Activated T-helper 17 cell treated with anti-CD3 and anti-CD28 coated beads, Interleukin-2, amount 50 U/mL, for 72 hours (primary cell): ENCODE measurements around the gene SNAP29. TPM values are rescaled to one million over a fixed set of nuclear protein-coding genes. Genes with fewer than 3 reads are reported as not detected.
A peak's percentile ranks its signal among the peaks of the same experiment; 100 is the strongest.

Experiments used
- ATAC-seq: fragments of 150-1000 bp; cut with Tn5 transposase; replicated peaks from 2 replicates; pipeline ENCODE4 v1.10.0; 2021; ENCODE audit warnings: mild to moderate bottlenecking, moderate library complexity
- H3K27ac Mint-ChIP-seq: one replicate; pipeline ENCODE4 v1.8.0; 2022; ENCODE audit warnings: mixed read lengths
- H3K27me3 Mint-ChIP-seq: one replicate; pipeline ENCODE4 v1.8.0; 2022; ENCODE audit warnings: mixed read lengths
- H3K36me3 Mint-ChIP-seq: one replicate; pipeline ENCODE4 v1.8.0; 2022; ENCODE audit warnings: low read depth, mild to moderate bottlenecking, mixed read lengths
- H3K4me1 Mint-ChIP-seq: one replicate; pipeline ENCODE4 v1.8.0; 2022; ENCODE audit warnings: mixed read lengths
- H3K4me3 Mint-ChIP-seq: one replicate; pipeline ENCODE4 v1.8.0; 2022; ENCODE audit warnings: mild to moderate bottlenecking, mixed read lengths
- H3K9me3 Mint-ChIP-seq: one replicate; pipeline ENCODE4 v1.8.0; 2022; ENCODE audit warnings: mixed read lengths
- total RNA-seq, 2 donors: library from RNA; stranded (reverse); gene quantifications; one replicate each; pipeline ENCODE4 v1.2.3, GENCODE V29; 2022

Gene SNAP29
- total RNA-seq, 2 donors from 2014 or later: 22.4 to 29.5 TPM

DNA sequence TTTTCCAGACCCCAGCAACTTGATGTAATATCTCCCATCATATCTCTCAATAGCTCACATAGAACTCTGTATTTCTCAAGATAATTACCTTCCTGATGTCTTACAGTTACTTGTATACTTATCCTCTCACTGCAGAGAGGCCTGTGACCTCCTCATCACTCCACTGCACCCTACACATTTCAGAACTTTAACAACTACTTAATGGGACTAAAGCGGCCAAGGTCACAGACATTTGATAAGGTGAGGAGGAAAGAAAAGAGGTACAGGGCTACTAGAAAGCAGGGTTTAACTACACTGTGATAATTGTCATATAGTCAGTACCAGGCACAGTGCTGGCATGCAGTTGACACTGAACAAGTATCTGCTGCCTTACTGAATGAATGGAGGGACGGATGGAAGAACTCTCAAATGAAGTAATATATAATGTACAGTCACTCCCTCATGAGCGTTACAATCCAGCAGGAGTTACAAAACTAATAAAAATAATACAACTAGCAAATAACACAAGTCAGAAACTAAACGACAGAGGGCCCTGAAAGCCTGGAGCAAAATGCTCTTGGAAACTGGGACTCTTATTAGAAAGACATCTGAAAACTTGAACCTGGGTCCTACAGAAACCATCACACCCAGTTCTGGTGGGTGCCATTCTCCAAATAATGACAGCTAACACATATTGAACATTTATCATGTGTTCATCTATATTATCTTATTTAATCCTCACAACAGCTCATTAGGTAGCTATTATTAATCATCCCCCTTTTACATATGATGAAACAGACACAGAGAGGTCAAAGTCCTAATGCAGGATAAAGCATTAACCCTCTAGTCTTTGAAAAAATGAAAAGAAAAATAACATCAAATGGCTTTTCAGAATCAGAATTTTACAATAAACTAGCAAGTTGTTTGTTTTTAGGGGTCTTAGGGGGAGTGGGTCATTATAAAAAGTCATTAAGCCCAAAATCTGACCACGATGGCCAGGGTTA lies 14.5 kb upstream of the SNAP29 start:
- H3K9me3 Mint-ChIP-seq: no peaks in the 10 kb centered on the region
- H3K36me3 Mint-ChIP-seq: no peaks in the 10 kb centered on the region
- H3K4me1 Mint-ChIP-seq: peaks cover 35% of the 10 kb centered on the region
- no peak for ATAC-seq
- no peak overlapping the region for H3K4me3 Mint-ChIP-seq
- H3K27ac Mint-ChIP-seq: peak overlapping the region; percentile 38
- no peaks in the 10 kb centered on the region for H3K27me3 Mint-ChIP-seq

DNA sequence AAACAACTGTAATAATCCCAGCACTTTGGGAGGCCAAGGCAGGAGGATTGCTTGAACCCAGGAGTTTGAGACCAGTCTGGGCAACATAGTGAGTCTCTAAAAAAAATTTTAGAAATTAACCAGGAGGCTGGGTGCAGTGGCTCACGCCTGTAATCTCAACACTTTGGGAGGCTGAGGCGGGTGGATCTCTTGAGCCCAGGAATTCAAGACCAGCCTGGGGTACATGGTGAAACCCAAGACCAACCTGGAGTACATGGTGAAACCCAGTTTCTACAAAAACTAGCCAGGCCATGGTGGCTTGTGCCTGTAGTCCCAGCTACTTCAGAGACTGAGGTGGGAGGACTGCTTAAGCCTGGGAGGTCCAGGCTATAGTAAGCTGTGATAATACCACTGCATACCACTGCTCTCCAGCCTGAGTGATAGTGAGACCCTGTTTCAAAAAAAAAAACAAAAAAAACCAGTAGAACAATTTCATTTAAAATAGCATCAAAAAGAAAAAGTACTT lies 11.4 kb upstream of the SNAP29 start:
- Mint-ChIP-seq H3K4me3 (no peak overlapping the region), H3K27ac (no peak overlapping the region), H3K9me3 (no peaks in the 10 kb centered on the region), H3K36me3 (no peaks in the 10 kb centered on the region), H3K27me3 (no peaks in the 10 kb centered on the region), H3K4me1 (peaks cover 13% of the 10 kb centered on the region)
- no peak for ATAC-seq

DNA sequence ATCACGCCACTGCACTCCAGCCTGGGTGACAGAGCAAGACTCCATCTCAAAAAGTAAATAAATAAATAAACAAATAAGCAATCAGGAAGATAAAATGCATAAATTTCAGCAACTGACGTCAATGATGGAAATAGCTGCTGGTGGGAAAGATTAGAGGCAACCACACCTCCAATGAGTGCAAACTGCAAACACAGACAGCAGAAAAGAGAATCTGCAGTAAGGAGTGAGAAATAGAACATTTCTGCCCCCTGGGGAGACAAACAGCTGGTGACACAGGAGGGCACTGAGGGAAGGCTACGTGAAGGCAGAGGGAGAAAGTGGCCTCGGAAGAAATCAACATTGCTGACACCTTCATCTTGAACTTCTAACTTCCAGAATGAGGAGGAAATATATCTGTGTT lies 6.7 kb upstream of the SNAP29 start:
- Mint-ChIP-seq H3K27me3 (no peaks in the 10 kb centered on the region), H3K9me3 (no peaks in the 10 kb centered on the region), H3K4me1 (peaks cover 23% of the 10 kb centered on the region), H3K4me3 (no peak overlapping the region), H3K27ac (peak overlapping the region; percentile 37), H3K36me3 (no peaks in the 10 kb centered on the region)
- ATAC-seq: no peak

DNA sequence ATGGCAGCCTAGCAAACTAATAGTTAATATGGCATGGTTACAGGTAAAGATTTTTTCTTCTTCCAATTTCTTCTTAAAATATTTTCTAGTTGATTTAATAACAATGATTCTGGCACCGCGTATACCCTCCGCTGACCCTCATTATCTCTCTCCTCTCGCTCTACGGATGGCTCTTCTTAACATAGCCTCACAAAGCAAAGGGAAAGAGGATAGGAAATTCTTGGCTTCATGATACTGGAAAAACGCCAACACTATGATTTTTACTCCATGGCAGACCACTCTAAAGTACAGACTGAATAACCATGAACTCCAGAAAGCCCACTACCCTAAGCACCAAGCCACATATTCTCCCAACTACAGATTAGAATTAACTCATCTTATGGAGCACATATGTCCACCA lies 6.3 kb upstream of the SNAP29 start:
- H3K4me3 Mint-ChIP-seq: no peak overlapping the region
- H3K4me1 Mint-ChIP-seq: peaks cover 25% of the 10 kb centered on the region
- H3K36me3 Mint-ChIP-seq: no peaks in the 10 kb centered on the region
- peak overlapping the region; percentile 37 for H3K27ac Mint-ChIP-seq
- no peaks in the 10 kb centered on the region for H3K27me3 Mint-ChIP-seq
- H3K9me3 Mint-ChIP-seq: no peaks in the 10 kb centered on the region
- ATAC-seq: no peak

DNA sequence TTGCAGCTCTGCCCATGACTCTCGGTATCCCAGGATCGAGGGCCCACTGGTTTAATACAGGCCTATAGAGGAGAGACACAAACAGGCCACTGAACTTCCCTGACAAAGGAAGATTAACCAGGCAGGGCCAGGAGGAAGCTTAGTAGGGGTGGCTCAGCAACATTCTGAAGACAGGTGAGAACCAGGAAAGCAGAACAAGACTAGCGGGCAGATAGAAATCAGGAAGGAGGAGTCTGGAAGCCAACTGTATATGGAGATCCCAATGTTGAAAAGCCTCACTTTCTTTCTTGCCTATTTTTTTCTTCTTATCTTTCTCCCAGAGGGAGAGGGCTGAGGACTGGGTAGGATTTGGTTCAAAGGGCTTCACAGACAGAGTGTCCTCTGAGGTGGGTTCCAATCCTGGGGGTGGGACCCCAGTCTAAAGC lies 5.6 kb upstream of the SNAP29 start:
- H3K27ac Mint-ChIP-seq: peak overlapping the region; percentile 37
- no peaks in the 10 kb centered on the region for H3K9me3 Mint-ChIP-seq
- no peak for ATAC-seq
- H3K27me3 Mint-ChIP-seq: no peaks in the 10 kb centered on the region
- peaks cover 30% of the 10 kb centered on the region for H3K4me1 Mint-ChIP-seq
- H3K4me3 Mint-ChIP-seq: no peak overlapping the region
- H3K36me3 Mint-ChIP-seq: no peaks in the 10 kb centered on the region

DNA sequence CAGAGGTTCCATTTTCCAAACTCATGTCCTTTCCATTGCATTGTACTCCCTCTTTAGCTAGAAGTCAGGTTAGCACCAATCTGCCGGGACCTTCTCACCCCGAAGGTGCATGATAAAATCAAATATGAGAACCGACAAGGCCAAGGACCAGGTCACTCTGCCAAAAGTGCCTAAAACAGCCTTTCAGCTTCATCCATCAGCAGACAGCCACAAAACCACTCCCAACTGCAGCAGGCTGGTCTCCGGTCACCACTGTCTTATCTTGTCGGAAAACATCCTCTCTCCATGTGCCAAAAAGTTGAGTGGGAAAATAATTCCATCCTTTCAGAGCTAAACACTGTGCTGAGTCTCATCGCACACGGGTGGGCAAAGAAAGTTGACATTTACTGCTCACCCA lies 1.6 kb upstream of the SNAP29 start:
- H3K4me1 Mint-ChIP-seq: peaks cover 32% of the 10 kb centered on the region
- H3K27ac Mint-ChIP-seq: no peak overlapping the region
- ATAC-seq: no peak
- H3K36me3 Mint-ChIP-seq: peaks cover 13% of the 10 kb centered on the region
- H3K27me3 Mint-ChIP-seq: no peaks in the 10 kb centered on the region
- H3K4me3 Mint-ChIP-seq: peak overlapping the region; percentile 97
- no peaks in the 10 kb centered on the region for H3K9me3 Mint-ChIP-seq

DNA sequence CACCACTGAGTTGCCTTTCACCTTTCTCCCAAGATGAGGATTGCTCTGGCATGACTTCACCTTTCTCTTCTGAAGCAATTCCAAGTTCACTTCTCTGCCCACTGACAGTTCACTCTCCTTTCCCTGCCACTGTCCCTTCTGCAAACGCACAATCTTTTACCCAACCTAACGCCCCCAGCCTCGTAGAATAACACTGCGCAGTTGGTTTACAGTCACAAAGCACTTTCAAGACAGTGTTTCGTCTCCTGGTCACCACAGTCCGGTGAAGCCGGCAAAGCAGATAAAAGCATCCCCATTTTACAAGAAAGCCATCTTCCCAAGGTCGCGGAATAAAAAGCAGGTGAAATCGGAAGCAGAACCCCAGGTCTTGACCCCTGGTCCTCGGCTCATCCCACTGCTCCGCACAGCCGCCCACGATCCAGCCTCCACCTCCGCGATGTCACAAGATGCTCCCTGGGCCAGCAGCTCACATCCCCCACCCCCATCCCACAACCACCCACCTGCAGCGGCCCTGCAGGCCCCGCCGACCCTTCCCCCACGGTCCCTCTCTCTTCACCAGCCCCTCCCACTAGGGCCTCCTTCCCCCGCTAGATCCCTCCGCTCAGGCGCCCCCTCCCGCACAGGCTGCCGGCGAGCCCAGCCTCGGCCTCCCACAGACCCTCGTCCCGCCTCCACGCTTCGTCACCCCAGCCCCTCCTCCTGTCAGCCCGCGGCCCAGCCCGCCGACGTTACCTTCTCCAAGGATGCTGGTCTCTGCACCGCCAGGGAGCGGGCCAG lies 781 bp upstream of the SNAP29 start:
- peak; percentile 69 for ATAC-seq
- peaks cover 20% of the 10 kb centered on the region for H3K36me3 Mint-ChIP-seq

DNA sequence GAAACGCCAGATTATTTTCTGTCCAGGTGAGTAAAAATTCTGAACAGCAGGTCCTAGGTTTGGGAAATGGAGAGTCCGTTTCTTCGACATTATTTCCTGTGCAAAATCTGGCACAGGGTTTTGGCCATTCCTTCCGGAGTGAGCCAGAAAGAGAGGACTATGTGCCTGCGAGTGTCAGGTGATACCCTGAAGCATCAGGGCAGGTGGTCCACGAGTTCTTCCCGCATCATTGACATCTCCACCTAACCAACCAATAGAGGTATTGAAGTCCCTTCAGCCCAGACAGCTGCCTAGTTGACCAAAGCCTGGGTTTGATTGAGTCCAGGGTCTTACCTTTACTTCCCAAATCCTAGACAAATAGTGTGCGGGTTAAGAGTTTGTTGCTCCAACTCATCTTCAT lies 808 bp downstream of the SNAP29 start:
- Mint-ChIP-seq H3K9me3 (no peaks in the 10 kb centered on the region), H3K27me3 (no peaks in the 10 kb centered on the region), H3K36me3 (peaks cover 31% of the 10 kb centered on the region), H3K4me3 (peak overlapping the region; percentile 97), H3K27ac (peak overlapping the region; percentile 96), H3K4me1 (peaks cover 27% of the 10 kb centered on the region)
- ATAC-seq: no peak

More for the DNA sequence above, 781 bp upstream of the SNAP29 start:
- Mint-ChIP-seq H3K9me3 (no peaks in the 10 kb centered on the region), H3K4me1 (peaks cover 33% of the 10 kb centered on the region), H3K27me3 (no peaks in the 10 kb centered on the region), H3K4me3 (peak overlapping the region; percentile 97), H3K27ac (peak overlapping the region; percentile 96)

DNA sequence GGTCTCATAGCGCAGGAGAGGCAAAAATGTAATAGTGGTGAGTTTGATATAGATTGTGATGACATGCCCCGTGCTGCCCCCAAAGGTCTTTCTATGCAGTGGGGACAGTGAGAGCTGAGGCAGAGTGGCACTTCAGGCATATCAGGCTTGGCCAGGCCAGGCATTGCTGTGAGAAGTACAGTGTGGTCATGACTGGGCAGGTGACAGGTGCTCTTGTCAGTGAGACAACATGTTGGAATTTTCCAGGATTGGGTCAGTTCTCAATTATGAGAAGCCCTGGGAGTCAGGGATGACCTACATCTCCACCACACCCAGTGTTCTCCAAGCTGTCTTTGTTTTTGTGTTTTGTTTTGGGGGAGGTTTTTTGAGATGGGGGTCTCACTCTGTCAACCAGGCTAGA lies 3.7 kb downstream of the SNAP29 start:
- H3K9me3 Mint-ChIP-seq: no peaks in the 10 kb centered on the region
- H3K27ac Mint-ChIP-seq: peak overlapping the region; percentile 5
- no peak overlapping the region for H3K4me3 Mint-ChIP-seq
- H3K36me3 Mint-ChIP-seq: peaks cover 31% of the 10 kb centered on the region
- no peaks in the 10 kb centered on the region for H3K27me3 Mint-ChIP-seq
- no peak for ATAC-seq
- peaks cover 30% of the 10 kb centered on the region for H3K4me1 Mint-ChIP-seq

DNA sequence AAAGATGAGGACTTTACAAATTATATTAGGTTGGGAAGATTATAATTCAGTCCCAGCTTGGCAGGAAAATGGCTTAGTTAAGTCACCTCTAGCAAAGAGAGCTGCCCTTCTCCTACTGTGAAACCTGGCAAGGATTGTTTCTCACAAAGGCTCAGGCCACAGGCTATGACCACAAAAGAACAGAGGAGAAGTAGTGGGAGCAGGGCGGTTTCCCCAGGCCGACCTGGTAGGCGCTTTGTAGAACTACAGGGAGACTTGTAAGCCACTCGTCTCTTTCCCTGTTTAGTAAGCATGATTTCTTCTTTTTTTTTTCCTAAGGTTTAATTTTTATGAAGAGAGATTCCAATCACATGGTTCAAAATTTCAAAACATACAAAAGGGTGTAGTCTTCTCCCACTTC lies 4.6 kb downstream of the SNAP29 start:
- peaks cover 31% of the 10 kb centered on the region for H3K36me3 Mint-ChIP-seq
- peaks cover 27% of the 10 kb centered on the region for H3K4me1 Mint-ChIP-seq
- H3K27ac Mint-ChIP-seq: peak overlapping the region; percentile 63

DNA sequence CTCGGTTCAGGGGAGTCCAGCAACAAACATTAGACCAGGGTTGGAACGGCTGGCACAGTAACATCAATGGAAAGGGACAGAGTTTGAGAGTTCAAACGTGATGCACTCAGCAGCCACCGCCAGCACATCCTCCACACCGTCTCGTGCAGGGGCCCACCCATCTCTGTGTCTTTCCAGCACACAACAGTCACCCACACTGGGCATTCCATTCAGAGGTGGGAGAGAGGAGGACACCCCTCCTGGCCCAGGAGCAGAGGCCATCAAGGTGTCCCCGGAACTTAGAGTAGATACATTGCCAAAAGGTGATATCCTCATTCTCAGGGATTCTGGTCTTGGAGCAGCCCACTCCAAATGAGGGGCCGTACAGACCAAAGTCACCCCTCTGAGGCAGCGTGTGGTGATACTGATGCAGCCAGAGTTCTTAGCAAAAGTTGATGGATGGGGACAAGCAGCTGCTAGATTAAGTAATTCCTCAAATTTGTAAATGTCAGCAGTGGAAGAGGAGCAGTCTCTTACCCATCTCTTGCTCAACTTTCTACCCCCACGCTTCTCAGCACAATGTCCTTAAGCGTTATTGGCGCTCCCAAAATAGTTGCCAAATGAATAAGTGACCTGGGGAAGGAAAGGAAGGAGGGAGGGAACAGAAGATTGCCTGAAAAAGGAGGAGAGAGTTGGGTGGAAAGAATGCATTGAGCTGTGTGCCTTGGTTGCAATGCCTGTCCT lies 5.5 kb downstream of the SNAP29 start:
- Mint-ChIP-seq H3K27me3 (no peaks in the 10 kb centered on the region), H3K27ac (peak overlapping the region; percentile 63), H3K4me1 (peaks cover 27% of the 10 kb centered on the region), H3K4me3 (no peak overlapping the region), H3K36me3 (peaks cover 31% of the 10 kb centered on the region), H3K9me3 (no peaks in the 10 kb centered on the region)
- ATAC-seq: no peak

More for the DNA sequence above, 4.6 kb downstream of the SNAP29 start:
- H3K9me3 Mint-ChIP-seq: no peaks in the 10 kb centered on the region
- no peak overlapping the region for H3K4me3 Mint-ChIP-seq
- no peaks in the 10 kb centered on the region for H3K27me3 Mint-ChIP-seq
- no peak for ATAC-seq

DNA sequence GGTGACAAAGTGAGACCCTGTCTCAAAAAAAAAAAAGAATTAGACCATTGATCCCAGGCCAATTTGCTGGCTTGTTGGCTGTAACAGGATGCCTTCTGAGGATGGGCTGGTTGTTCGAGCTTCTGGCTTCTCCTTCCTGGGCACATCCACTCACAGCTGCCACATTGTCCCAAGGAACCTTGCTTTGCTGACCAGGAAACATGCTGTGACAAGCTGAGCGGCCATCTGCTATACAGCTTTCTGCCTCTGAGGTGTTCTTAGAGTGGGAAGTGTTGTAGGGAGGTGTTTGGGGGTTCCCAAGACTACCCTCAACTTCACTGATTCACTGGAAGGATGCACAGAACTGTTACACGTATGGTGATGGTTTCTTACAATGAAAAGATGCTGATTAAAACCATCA lies 6.5 kb downstream of the SNAP29 start:
- no peak for ATAC-seq
- no peak overlapping the region for H3K4me3 Mint-ChIP-seq
- no peaks in the 10 kb centered on the region for H3K27me3 Mint-ChIP-seq
- H3K4me1 Mint-ChIP-seq: peaks cover 23% of the 10 kb centered on the region
- H3K27ac Mint-ChIP-seq: no peak overlapping the region
- H3K36me3 Mint-ChIP-seq: peaks cover 36% of the 10 kb centered on the region
- no peaks in the 10 kb centered on the region for H3K9me3 Mint-ChIP-seq

DNA sequence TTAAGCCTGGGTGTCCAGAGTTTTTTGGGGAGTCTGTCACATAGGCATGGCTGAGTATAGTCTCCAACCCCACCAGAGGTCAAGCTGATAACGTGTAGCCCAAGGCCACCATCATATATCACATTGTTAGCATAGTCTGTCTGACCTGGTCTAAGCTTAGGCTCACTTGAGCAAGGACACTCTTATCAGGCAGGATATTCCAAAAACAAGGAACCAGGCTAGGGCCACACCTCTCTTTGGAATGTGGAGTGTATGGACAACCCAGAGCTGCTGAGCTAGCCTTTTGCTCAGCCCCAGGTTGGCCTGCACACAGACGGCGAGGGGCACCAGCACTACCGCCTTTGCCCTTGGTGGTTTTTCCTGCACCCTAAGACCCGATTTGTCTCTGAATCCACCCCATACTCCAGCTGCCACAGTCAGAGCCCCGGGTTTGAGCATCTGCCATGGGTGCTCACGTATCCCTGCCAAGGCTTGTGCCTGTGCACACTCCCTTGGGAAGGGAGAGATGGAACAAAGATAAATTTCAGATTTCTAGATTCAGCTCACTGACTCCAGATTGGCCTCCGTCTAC lies 7.2 kb downstream of the SNAP29 start:
- H3K4me3 Mint-ChIP-seq: no peak overlapping the region
- H3K27me3 Mint-ChIP-seq: no peaks in the 10 kb centered on the region
- H3K27ac Mint-ChIP-seq: peak overlapping the region; percentile 82
- ATAC-seq: no peak
- no peaks in the 10 kb centered on the region for H3K9me3 Mint-ChIP-seq
- peaks cover 23% of the 10 kb centered on the region for H3K4me1 Mint-ChIP-seq
- H3K36me3 Mint-ChIP-seq: peaks cover 39% of the 10 kb centered on the region

DNA sequence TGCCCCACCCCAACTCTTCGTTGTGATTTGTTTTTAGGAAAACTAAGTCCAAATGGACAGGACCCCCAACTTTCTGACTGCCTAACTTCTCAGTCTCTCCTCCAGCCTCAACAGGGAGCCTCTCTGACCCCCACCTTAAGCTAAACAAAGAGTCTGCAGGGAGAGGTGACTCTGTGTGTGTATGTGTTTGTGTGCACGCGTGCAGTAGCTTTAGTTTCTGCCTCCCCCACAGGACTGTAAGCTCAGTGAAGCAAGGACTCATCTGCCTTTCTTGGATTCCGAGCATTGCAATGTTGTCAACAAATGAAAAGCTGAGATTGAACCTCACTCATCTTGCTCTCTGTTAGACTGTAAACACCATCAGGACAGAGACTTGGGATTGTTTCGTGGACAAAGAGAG lies 7.9 kb downstream of the SNAP29 start:
- Mint-ChIP-seq H3K27ac (peak overlapping the region; percentile 82), H3K4me1 (peaks cover 23% of the 10 kb centered on the region), H3K4me3 (peak overlapping the region; percentile 66), H3K27me3 (no peaks in the 10 kb centered on the region), H3K9me3 (no peaks in the 10 kb centered on the region), H3K36me3 (peaks cover 41% of the 10 kb centered on the region)
- no peak for ATAC-seq
